ENCODE data around the gene NRIP3.
"Not testable (repeated sequence)": the region's sequence is repeated elsewhere in the genome, so short reads cannot be mapped to it uniquely, and the experiment has no call there.

The NRIP3 gene

GRCh38 chr11:8967184-8967583 is 36.6 kb downstream of the NRIP3 start:
- DNase-seq = no peak

DNA sequence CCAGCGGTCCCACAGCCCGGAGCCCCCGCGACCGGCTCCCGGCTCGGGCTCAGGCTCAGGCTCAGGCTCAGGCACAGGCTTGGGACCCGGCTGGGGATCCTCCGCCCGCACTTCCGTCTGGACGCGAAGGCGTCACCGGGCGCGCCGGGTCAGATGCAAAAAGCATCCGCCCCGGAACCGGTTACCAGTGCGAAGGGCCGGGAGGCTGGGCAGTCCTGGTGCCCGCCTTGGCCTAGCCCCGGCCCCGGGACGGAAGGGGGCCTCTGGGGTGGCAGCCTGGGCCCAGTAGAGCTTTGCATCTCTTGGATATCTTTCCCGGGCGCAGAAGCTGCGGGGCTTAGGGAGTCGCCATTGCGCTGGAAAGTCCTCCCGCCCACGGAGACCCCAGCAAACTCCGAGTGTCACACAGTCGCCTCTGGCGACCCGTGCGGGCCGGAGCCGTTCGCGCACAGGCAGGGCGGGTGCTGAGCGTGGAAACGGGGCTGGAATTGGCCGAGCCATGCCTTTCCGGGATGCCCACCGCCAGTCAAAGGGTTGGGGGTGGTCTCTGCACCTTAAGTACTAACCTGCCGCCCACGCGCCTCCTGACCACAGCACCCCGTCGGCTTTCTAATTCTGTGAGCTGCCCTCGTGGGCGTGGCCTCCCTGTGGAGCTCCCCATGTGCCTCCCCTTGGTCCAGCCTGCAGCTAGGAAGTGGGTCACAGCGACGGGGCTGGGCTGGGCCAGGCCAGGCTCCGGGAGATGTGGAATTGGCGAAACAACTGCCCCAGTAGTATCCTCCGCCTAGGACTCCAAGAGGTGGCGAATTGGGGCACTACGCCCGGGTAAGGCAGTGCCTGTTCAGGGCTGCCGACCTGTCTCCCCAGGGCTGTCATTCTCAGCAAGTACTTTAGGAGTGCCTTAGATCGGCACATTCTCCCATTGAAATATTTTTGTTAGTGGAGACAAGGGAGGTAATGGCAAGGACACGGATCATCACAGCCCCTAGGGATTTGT is 39.2 kb downstream of the NRIP3 start, which contains the start of gene TMEM9B:
Gene TMEM9B (minus strand): TSS at position 119 of the 997 bp plus-strand sequence. CDS start 129 bp downstream, outside the sequence.
- peak; percentile 91 to 93 for DNase-seq

DNA sequence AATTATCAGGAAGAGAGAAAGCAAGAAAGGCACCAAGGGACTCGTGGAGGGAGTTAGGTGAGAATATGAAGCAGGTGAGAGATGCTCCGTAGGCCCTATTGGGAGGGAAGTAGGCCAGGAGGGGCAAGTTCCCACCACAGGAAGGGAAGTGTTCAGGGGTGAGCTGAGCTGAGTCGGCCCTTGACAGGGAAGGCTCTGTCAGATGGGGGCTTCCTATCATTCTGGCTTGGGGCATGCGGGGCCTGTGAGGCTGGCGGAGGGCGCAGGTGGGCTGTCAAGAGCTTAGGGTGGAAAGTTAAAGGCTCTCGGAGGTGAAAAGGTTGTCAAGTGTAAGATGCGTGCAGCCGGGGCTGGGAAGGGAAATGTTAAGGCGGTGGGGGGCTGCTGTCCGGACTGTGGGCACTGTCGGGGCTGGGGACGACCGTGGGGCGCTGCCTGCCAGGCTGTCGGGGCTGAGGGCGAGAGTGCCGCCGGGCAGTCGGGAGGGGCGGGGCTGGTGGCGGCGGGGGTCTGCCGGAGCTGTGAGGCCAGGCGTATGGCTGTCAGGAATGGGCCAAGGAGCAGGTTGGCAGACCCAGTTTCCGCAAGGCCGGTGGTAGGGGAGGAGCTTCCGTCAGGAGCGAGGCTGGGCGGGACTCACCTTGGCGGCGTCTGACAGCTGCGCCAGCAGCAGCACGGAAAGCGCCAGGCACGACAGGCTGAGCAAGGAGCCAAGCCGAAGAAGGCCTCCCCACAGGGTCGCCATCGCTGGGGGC is 40.1 kb downstream of the NRIP3 start:
- peak; percentile 84 to 89 for DNase-seq

DNA sequence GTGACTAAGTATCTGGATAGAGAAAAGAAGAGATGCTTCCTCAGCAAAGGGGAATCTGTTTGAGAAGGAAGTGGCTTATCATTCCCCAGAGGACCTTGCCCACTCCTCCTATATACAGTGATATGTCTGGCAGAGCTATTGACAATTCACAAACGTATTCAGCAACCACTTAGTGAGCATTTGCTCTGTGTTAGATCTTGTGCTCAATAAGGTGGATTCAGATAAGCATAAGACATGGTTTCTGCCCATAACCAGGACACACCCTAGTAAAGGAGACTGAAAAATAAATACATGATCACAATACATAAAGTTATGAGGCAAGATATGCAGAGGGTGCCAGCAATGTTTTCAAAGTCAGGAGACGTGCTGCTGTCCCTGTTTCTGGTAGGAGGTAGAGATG is 41.0 kb downstream of the NRIP3 start:
- DNase-seq = no peak

DNA sequence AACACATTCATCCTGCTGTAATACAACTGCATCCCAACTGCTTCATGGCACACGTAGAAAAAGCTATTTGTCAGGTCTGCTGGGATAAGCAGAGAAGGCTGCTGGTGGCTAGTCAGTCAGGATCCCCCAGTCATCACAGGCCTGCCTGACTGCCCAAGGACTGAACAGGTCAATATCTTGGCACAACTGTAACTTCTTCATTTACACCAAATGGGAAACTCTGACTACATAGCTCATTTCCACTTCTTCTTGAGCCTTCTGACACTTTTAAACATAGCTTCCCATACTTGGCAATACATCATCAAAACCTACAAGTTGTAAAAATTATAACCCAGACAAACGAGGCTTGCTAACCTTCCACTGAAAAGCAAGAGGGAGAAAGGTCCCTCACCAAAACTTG is 42.4 kb downstream of the NRIP3 start:
- DNase-seq = no peak

GRCh38 chr11:8959546-8960166 is 44.1 kb downstream of the NRIP3 start:
- DNase-seq = no peak

- peak; percentile 31 to 40 for DNase-seq
Measured at GRCh38 chr11:8956860-8957259, 46.9 kb downstream of the NRIP3 start.

- no peak for DNase-seq
Measured at GRCh38 chr11:8948886-8949285, 54.9 kb downstream of the NRIP3 start.

DNA sequence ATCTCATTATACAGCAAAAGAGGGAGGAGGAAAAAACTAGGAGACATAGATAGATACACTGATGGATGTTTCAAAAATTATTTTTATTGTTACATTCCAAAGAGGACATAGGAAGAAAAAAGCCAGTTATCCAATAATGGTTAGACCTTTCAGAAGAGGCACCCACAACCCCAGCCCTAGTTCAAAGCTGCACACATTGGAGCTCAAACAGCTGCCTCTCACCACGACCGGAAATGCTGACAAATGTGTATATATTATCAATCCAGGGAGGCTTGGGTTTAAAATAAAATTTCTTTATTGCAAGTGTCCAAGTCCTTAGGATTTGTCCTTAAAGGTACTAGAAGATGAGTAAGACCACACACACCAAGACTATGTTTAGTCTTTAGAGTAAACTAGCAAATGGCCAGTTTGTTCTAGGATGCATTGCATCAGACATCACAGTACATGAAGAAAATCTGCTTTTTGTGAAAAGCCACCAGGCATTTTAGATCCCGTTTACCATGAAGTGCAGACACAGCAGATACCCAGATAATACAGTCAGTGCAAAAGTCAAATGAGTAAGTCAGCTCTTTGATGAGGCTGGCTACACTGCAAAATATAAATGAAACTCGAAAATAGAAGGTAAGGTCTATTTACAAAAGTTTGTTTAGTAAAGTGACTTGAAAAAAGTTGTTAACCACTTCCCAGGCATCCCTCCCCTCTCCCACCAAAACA is 56.4 kb downstream of the NRIP3 start:
- DNase-seq = no peak

DNA sequence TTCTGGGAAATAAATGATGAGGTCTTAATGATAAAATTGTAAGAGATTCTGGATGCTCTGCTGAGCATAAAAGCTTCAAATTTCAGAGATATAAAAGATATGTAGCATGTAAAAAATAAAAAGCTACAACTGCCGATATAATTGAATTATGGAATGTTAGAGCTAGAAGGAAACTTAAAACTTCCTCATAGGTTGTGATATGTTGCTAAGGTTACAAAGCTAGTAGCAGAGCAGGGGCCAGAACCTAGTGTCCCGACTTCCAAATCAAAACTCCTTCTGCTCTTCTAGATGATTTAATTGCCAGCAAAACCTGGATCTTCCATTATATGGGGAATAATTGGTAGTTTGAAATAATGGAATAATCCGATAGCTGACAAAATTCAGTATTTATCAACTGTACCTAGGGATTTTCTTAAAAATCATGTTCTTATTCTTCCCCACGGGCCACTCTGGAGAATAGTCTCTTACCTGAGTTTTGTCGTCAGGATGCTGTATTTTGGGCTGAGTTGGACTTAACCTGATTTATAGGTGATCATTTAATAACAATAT is 61.2 kb downstream of the NRIP3 start, which contains the start of gene ASCL3:
Gene ASCL3 (minus strand): TSS at position 499 of the 549 bp plus-strand sequence. CDS start 4,855 bp downstream, outside the sequence.
- DNase-seq = no peak

DNA sequence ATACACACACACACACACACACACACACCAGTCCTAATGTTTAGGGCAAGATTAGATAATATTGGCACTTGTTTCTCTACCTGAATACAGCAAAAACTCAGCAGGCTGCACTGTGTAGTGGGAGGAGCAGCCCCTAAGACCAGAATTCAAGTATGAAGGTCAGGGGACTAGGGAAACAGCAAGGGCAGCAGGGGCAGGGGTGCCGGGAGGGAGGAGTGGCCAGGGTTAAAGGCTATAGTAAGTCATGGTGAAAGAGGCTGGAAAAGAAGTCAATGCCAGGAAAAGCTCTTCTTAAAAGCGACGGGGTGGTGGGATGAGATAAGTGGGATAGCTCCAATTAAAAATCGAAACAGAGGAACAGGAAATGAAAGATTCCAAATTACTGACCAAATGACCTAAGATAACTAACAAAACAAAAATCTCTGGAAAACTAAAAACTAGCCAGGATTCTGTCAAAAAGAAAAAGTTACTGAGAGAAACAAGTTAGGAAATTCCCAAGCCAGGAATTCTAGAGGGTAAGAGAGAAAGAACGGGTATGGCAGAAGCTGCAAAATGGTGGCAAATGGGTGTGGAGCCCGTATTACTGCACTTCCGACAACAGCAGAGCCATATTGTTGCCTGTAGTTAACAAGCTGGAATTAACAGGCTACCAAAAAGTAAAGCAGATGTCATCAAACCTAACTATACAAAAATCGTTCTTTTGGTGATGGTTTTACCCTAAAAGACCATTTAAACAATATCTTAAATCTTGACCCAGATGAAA is 62.3 kb downstream of the NRIP3 start:
- no peak for DNase-seq

- DNase-seq = no peak
Measured at GRCh38 chr11:8937659-8938058, 66.1 kb downstream of the NRIP3 start.

- DNase-seq = peak in 1 of 2 experiments; percentile 33
Measured at GRCh38 chr11:8937159-8937558, 66.6 kb downstream of the NRIP3 start.

GRCh38 chr11:8935789-8936188 is 68.0 kb downstream of the NRIP3 start:
- DNase-seq = not testable (repeated sequence)

- no peak for DNase-seq
Measured at GRCh38 chr11:8934742-8935488, 68.9 kb downstream of the NRIP3 start.

GRCh38 chr11:8933931-8934330 is 69.9 kb downstream of the NRIP3 start:
- no peak for DNase-seq

DNA sequence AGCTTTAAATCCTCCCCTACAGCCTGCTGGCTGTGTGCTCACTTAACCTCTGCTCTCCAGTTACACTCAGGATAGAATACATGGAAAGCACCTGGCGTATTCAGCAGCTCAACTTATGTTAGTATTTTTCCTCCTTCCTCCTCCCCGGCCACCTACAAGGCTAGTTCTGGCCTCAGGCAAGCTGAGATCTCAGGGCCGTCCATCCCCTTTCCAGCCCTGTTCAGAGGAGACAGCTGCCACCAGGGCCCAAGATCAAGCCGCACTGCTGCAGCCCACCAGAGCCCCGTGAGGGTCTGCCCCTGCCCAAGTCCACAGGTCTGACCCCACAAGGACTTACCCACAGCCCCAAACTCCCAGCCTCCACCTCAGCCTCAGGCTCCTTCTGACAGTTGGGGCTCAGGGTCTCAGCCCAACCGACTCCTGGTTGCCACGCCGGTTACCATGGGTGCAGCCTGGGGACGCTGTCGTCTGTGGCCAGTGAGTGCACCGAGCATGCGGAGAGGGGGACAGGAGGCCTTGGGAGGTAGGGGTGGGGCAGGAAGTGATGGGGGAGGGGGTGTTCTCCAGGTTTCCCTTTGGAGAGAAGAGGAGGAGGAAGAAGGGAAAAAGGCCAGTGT is 71.1 kb downstream of the NRIP3 start, which contains the start of gene C11orf16:
Gene C11orf16 (minus strand): TSS at position 384 of the 617 bp plus-strand sequence. CDS start 639 bp downstream, outside the sequence.
- no peak for DNase-seq
